ENCODE results near the gene CWC25. TPM values are rescaled to one million over a fixed set of nuclear protein-coding genes. Genes with fewer than 3 reads are reported as not detected.

Gene CWC25
- total and polyA plus RNA-seq, 2 of the 13 experiments (the other 11 are each of a cell fraction or from before 2014, with no cell fraction given), result 15.6 to 22.7 TPM

DNA sequence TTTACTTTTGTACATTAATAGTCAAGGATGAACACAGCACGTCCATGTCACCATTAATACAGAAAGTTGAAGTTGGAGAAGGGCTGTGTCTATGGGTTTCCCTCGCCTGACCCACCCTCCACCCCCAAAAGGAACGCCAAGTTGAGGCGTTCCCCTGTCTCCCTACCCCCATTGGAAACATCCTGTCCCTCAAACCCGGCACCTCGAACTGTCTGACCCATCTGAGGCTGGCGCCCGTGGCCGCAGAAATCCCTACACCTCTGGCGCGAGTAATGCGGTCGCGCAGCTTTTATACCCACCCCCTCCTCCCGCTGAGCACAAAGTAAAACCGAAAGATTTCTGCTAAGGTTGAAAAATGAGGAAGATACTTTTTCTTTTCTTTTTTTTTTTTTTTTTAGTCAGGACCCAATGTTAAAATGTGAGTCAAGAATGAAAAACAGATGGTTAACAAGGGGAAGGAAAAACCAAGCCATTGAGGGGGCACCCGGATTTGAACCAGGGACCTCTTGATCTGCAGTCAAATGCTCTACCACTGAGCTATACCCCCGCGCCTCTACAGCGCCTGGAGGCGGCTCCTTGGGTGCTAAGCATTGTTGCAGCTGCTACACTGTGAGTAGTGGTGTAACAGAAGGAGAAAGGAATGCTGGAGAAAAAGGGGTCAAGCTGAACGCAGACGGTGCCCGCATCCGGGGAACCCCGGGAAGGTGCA is 43.9 kb upstream of the CWC25 start (continued):
- TF ChIP-seq ZNF207 (IDR thresholded peaks at IDR 0.05; ENCODE audit: borderline replicate concordance) (no peak), ZSCAN25 (CRISPR knock-in tag; IDR thresholded peaks at IDR 0.05) (peak; percentile 76), ZNF337 (CRISPR knock-in tag; IDR thresholded peaks at IDR 0.05; ENCODE audit: borderline replicate concordance, low read depth) (peak; percentile 94; the same call in 1 of the 2 replicates), ZNF354B (CRISPR knock-in tag; IDR thresholded peaks at IDR 0.05) (no peak), BORCS8-MEF2B (CRISPR knock-in tag; IDR thresholded peaks at IDR 0.05) (peak; percentile 50; the same call in 1 of the 2 replicates), KAT8 (CRISPR knock-in tag; IDR thresholded peaks at IDR 0.05) (peak; percentile 42; the same call in 1 of the 2 replicates), RFXAP (CRISPR knock-in tag; IDR thresholded peaks at IDR 0.05; ENCODE audit: borderline replicate concordance) (peak; percentile 75; the same call in 1 of the 2 replicates), HDAC1 (CRISPR knock-in tag; IDR thresholded peaks at IDR 0.05) (peak; percentile 10; the same call in 1 of the 2 replicates), PHF21A (CRISPR knock-in tag; IDR thresholded peaks at IDR 0.05) (no peak; the same call in none of the 2 replicates), ADNP (CRISPR knock-in tag; IDR thresholded peaks at IDR 0.05) (peak; percentile 56; the same call in 1 of the 2 replicates), GTF2F1 (IDR thresholded peaks at IDR 0.05; ENCODE audit: low read length) (peak; percentile 53; the same call in 1 of the 2 replicates), ZNF670 (CRISPR knock-in tag; IDR thresholded peaks at IDR 0.05; ENCODE audit: borderline replicate concordance) (0 out of 2 replicates have a peak, but pooled peaks have one; percentile 13), NFKB2 (CRISPR knock-in tag; IDR thresholded peaks at IDR 0.05; ENCODE audit: borderline replicate concordance) (peak; percentile 68; the same call in 1 of the 2 replicates), ZNF331 (CRISPR knock-in tag; IDR thresholded peaks at IDR 0.05) (peak; percentile 68), NKX3-1 (CRISPR knock-in tag; IDR thresholded peaks at IDR 0.05) (no peak; the same call in 1 of the 2 replicates), ZNF605 (CRISPR knock-in tag; IDR thresholded peaks at IDR 0.05) (no peak; the same call in 1 of the 2 replicates), JUND (CRISPR knock-in tag; IDR thresholded peaks at IDR 0.05) (0 out of 2 replicates have a peak, but pooled peaks have one; percentile 11)
- TF ChIP-seq, protein P1, sequence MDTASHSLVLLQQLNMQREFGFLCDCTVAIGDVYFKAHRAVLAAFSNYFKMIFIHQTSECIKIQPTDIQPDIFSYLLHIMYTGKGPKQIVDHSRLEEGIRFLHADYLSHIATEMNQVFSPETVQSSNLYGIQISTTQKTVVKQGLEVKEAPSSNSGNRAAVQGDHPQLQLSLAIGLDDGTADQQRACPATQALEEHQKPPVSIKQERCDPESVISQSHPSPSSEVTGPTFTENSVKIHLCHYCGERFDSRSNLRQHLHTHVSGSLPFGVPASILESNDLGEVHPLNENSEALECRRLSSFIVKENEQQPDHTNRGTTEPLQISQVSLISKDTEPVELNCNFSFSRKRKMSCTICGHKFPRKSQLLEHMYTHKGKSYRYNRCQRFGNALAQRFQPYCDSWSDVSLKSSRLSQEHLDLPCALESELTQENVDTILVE (CRISPR knock-in tag; IDR thresholded peaks at IDR 0.05), result peak; percentile 70; the same call in 1 of the 2 replicates
- TF ChIP-seq, protein P2, sequence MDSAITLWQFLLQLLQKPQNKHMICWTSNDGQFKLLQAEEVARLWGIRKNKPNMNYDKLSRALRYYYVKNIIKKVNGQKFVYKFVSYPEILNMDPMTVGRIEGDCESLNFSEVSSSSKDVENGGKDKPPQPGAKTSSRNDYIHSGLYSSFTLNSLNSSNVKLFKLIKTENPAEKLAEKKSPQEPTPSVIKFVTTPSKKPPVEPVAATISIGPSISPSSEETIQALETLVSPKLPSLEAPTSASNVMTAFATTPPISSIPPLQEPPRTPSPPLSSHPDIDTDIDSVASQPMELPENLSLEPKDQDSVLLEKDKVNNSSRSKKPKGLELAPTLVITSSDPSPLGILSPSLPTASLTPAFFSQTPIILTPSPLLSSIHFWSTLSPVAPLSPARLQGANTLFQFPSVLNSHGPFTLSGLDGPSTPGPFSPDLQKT (CRISPR knock-in tag; IDR thresholded peaks at IDR 0.05; ENCODE audit: borderline replicate concordance), result no peak
- TF ChIP-seq, protein P3, sequence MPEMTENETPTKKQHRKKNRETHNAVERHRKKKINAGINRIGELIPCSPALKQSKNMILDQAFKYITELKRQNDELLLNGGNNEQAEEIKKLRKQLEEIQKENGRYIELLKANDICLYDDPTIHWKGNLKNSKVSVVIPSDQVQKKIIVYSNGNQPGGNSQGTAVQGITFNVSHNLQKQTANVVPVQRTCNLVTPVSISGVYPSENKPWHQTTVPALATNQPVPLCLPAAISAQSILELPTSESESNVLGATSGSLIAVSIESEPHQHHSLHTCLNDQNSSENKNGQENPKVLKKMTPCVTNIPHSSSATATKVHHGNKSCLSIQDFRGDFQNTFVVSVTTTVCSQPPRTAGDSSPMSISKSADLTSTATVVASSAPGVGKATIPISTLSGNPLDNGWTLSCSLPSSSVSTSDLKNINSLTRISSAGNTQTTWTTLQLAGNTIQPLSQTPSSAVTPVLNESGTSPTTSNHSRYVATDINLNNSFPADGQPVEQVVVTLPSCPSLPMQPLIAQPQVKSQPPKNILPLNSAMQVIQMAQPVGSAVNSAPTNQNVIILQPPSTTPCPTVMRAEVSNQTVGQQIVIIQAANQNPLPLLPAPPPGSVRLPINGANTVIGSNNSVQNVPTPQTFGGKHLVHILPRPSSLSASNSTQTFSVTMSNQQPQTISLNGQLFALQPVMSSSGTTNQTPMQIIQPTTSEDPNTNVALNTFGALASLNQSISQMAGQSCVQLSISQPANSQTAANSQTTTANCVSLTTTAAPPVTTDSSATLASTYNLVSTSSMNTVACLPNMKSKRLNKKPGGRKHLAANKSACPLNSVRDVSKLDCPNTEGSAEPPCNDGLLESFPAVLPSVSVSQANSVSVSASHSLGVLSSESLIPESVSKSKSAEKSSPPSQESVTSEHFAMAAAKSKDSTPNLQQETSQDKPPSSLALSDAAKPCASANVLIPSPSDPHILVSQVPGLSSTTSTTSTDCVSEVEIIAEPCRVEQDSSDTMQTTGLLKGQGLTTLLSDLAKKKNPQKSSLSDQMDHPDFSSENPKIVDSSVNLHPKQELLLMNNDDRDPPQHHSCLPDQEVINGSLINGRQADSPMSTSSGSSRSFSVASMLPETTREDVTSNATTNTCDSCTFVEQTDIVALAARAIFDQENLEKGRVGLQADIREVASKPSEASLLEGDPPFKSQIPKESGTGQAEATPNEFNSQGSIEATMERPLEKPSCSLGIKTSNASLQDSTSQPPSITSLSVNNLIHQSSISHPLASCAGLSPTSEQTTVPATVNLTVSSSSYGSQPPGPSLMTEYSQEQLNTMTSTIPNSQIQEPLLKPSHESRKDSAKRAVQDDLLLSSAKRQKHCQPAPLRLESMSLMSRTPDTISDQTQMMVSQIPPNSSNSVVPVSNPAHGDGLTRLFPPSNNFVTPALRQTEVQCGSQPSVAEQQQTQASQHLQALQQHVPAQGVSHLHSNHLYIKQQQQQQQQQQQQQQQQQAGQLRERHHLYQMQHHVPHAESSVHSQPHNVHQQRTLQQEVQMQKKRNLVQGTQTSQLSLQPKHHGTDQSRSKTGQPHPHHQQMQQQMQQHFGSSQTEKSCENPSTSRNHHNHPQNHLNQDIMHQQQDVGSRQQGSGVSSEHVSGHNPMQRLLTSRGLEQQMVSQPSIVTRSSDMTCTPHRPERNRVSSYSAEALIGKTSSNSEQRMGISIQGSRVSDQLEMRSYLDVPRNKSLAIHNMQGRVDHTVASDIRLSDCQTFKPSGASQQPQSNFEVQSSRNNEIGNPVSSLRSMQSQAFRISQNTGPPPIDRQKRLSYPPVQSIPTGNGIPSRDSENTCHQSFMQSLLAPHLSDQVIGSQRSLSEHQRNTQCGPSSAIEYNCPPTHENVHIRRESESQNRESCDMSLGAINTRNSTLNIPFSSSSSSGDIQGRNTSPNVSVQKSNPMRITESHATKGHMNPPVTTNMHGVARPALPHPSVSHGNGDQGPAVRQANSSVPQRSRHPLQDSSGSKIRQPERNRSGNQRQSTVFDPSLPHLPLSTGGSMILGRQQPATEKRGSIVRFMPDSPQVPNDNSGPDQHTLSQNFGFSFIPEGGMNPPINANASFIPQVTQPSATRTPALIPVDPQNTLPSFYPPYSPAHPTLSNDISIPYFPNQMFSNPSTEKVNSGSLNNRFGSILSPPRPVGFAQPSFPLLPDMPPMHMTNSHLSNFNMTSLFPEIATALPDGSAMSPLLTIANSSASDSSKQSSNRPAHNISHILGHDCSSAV (CRISPR knock-in tag; IDR thresholded peaks at IDR 0.05; ENCODE audit: borderline replicate concordance), result no peak

Data from HepG2 (cell line).